B cell (primary cell): ENCODE data around the gene SLC24A4. TPM values are rescaled to one million over a fixed set of nuclear protein-coding genes. Genes with fewer than 3 reads are reported as not detected.

Experiments used
- ATAC-seq: fragments of 200-7000 bp; cut with Tn5 transposase; one replicate; pipeline ENCODE4 v1.10.0; 2021; ENCODE audit warnings: low read depth, mild to moderate bottlenecking, moderate number of reproducible peaks, moderate library complexity
- CTCF ChIA-PET: fragments of 350-600 bp; sonication (Branson Sonifier 250); formaldehyde crosslinking; loops from one replicate; lab custom pipeline; 2021; ENCODE audit warnings: antibody characterized with exemption, inconsistent platforms; lab: Charles Lee
- POLR2A ChIA-PET: fragments of 350-600 bp; sonication (Branson Sonifier 250); formaldehyde crosslinking; loops from one replicate; lab custom pipeline; 2021; ENCODE audit warnings: antibody characterized with exemption; lab: Charles Lee
- DNase-seq: peaks from one replicate; pipeline ENCODE4 v3.0.0; 2013
- H2AFZ ChIP-seq: 2 replicates; pipeline ENCODE4 v1.6.1; 2012; ENCODE audit warnings: mild to moderate bottlenecking, low read depth, low read length; ENCODE audit not compliant: insufficient read depth, poor library complexity, severe bottlenecking
- H3K27ac ChIP-seq, 2 donors: 1 replicate in 1 of 2; 2 replicates in 1 of 2; pipeline ENCODE4 v1.5.1; 2012 to 2013; ENCODE audit warnings: low read length in 2 of 2, mild to moderate bottlenecking in 2 of 2, moderate library complexity in 1 of 2
- H3K27me3 ChIP-seq, 4 experiments: fragments of 200-600 bp in 1 of 4; sonication (generic) in 1 of 4; replicated peaks in 1 of 4; 1 replicate in 2 of 4; 2 replicates in 2 of 4; pipeline versions ENCODE4 v1.6.1 to v1.7.0; 2013 to 2016; ENCODE audit warnings: low read length in 3 of 4, mild to moderate bottlenecking in 2 of 4, mixed read lengths in 1 of 4, moderate library complexity in 1 of 4; ENCODE audit not compliant: insufficient read depth in 4 of 4, control insufficient read depth in 3 of 4; ENCODE audit errors: control extremely low read depth in 1 of 4
- H3K36me3 ChIP-seq, 2 experiments: replicated peaks in 1 of 2; 1 replicate in 1 of 2; 2 replicates in 1 of 2; pipeline versions ENCODE4 v1.6.1 to v1.7.1; 2013; ENCODE audit warnings: low read length in 1 of 2; ENCODE audit not compliant: insufficient read depth in 2 of 2, control insufficient read depth in 1 of 2; ENCODE audit errors: control extremely low read depth in 1 of 2, extremely low read depth in 1 of 2
- H3K4me1 ChIP-seq, 2 donors: fragments of 200-600 bp in 1 of 2; sonication (generic) in 1 of 2; 1 replicate in 1 of 2; 2 replicates in 1 of 2; pipeline versions ENCODE4 v1.5.1 to v1.6.1; 2013 to 2017; ENCODE audit warnings: low read length in 2 of 2; ENCODE audit not compliant: control insufficient read depth in 2 of 2, insufficient read depth in 2 of 2
- H3K4me2 ChIP-seq: replicated peaks from 2 replicates; pipeline ENCODE3; 2012; ENCODE audit warnings: mild to moderate bottlenecking, low read depth, low read length; ENCODE audit not compliant: poor library complexity, severe bottlenecking
- H3K4me3 ChIP-seq, 5 experiments: fragments of 200-600 bp in 1 of 5; sonication (generic) in 1 of 5; 1 replicate in 3 of 5; 2 replicates in 2 of 5; pipeline versions ENCODE4 v1.5.1 to v1.7.0; 2011 to 2016; ENCODE audit warnings: low read length in 4 of 5, mild to moderate bottlenecking in 4 of 5, low read depth in 2 of 5, control low read depth in 1 of 5, moderate library complexity in 1 of 5; ENCODE audit not compliant: insufficient read depth in 1 of 5; ENCODE audit errors: control extremely low read depth in 1 of 5, extremely low read depth in 1 of 5
- H3K79me2 ChIP-seq: fragments of 200-600 bp; sonication (generic); one replicate; pipeline ENCODE4 v1.6.0; 2016; ENCODE audit warnings: low read length; ENCODE audit not compliant: control insufficient read depth, insufficient read depth
- H3K9ac ChIP-seq: fragments of 200-600 bp; sonication (generic); 2 replicates; pipeline ENCODE4 v1.6.1; 2017; ENCODE audit warnings: mild to moderate bottlenecking, low read length, moderate library complexity
- H3K9me3 ChIP-seq, 3 donors: one replicate each; pipeline versions ENCODE4 v1.6.1 to v1.7.1; 2013; ENCODE audit warnings: low read length in 2 of 3; ENCODE audit not compliant: control insufficient read depth in 2 of 3, insufficient read depth in 1 of 3; ENCODE audit errors: control extremely low read depth in 1 of 3
- H4K20me1 ChIP-seq: 2 replicates; pipeline ENCODE4 v1.6.0; 2012; ENCODE audit warnings: mild to moderate bottlenecking, low read length; ENCODE audit not compliant: insufficient read depth, control insufficient read depth, poor library complexity, severe bottlenecking
- H3K27ac Mint-ChIP-seq: one replicate; pipeline ENCODE4 v1.8.0; 2021; ENCODE audit warnings: mixed read lengths
- H3K27me3 Mint-ChIP-seq: one replicate; pipeline ENCODE4 v1.8.0; 2021; ENCODE audit warnings: mixed read lengths
- H3K4me1 Mint-ChIP-seq: one replicate; pipeline ENCODE4 v1.8.0; 2021; ENCODE audit warnings: mixed read lengths
- H3K4me3 Mint-ChIP-seq: one replicate; pipeline ENCODE4 v1.8.0; 2021; ENCODE audit warnings: mixed read lengths
- H3K9me3 Mint-ChIP-seq: one replicate; pipeline ENCODE4 v1.8.0; 2022; ENCODE audit warnings: mixed read lengths; ENCODE audit not compliant: insufficient read depth
- CTCF ChIP-seq: fragments of 200-600 bp; IDR thresholded peaks from one replicate; pipeline ENCODE4 v1.8.0; 2022; ENCODE audit warnings: antibody characterized with exemption, mild to moderate bottlenecking
- WGBS: methylation state at CpG from one replicate; pipeline ENCODE4 v1.1.5; 2013; ENCODE audit warnings: missing lambda C conversion rate; ENCODE audit not compliant: insufficient coverage; 5-methylcytosine and 5-hydroxymethylcytosine counted together
- intact Hi-C: fragments of 100-400 bp; cut with micrococcal nuclease; formaldehyde crosslinking; loops from one replicate; pipeline ENCODE4 v1.10.0; 2022
- polyA plus RNA-seq: library from polyadenylated mRNA; depleted of rRNA; stranded (reverse); fragments of >200 nt; gene quantifications from 2 replicates; pipeline ENCODE4 v1.2.3, GENCODE V29; 2012
- total RNA-seq, 2 donors: library from RNA; stranded (reverse); fragments of 120-200 nt in 1 of 2; gene quantifications; 1 replicate in 1 of 2; 2 replicates in 1 of 2; pipeline versions ENCODE4 v1.2.3 to v1.2.4, GENCODE V29; 2013 to 2022

The SLC24A4 gene
- total and polyA plus RNA-seq, 2 donors (not counting 1 experiment from before 2014, with no cell fraction given), result 0.19 TPM; not detected in 1

- no peak for TF ChIP-seq CTCF
- ATAC-seq, result no peak
- Mint-ChIP-seq H3K4me3 (no peak overlapping the region), H3K27ac (no peak overlapping the region), H3K27me3 (no peaks in the 10 kb centered on the region), H3K9me3 (no peaks in the 10 kb centered on the region), H3K4me1 (peaks cover 2% of the 10 kb centered on the region)
- Histone ChIP-seq H2AFZ (no peak overlapping the region), H3K27me3 (no peaks in the 10 kb centered on the region), H4K20me1 (no peaks in the 10 kb centered on the region), H3K27ac (no peak overlapping the region), H3K4me1 (no peaks in the 10 kb centered on the region), H3K4me2 (no peak overlapping the region), H3K79me2 (no peaks in the 10 kb centered on the region), H3K36me3 (no peaks in the 10 kb centered on the region), H3K9ac (no peak overlapping the region), H3K4me3 (no peak overlapping the region), H3K9me3 (peaks cover 0 to 4% (median 0%) of the 10 kb centered on the region in 3 donors)
- intact Hi-C loops, result no loop called here
- 95% methylated on average over 9 of the region's 14 CpGs for WGBS
- CTCF ChIA-PET, result interaction anchor here (1.6 kb wide), 1 partner anchor 317 kb away, joined by 4 read pairs; no protein-coding TSS in a partner anchor
- POLR2A ChIA-PET, result no interaction called here
- DNase-seq, result no peak
Observed at GRCh38 chr14:92452471-92452870, 129.5 kb downstream of the SLC24A4 start.

GRCh38 chr14:92453691-92454090 is 130.7 kb downstream of the SLC24A4 start:
- DNase-seq, result no peak
- intact Hi-C loops, result no loop called here
- Mint-ChIP-seq H3K27ac (no peak overlapping the region), H3K27me3 (peaks cover 2% of the 10 kb centered on the region), H3K9me3 (no peaks in the 10 kb centered on the region), H3K4me3 (no peak overlapping the region), H3K4me1 (peaks cover 2% of the 10 kb centered on the region)
- WGBS, result 91% methylated on average over 6 of the region's 8 CpGs
- Histone ChIP-seq H3K27me3 (no peaks in the 10 kb centered on the region), H3K9me3 (peaks cover 0 to 4% (median 0%) of the 10 kb centered on the region in 3 donors), H3K4me1 (no peaks in the 10 kb centered on the region), H4K20me1 (no peaks in the 10 kb centered on the region), H3K4me2 (no peak overlapping the region), H3K79me2 (no peaks in the 10 kb centered on the region), H3K36me3 (no peaks in the 10 kb centered on the region), H3K9ac (no peak overlapping the region), H3K27ac (no peak overlapping the region), H3K4me3 (no peak overlapping the region), H2AFZ (no peak overlapping the region)
- POLR2A ChIA-PET, result no interaction called here
- CTCF ChIA-PET, result no interaction called here
- ATAC-seq, result no peak
- no peak for TF ChIP-seq CTCF
